ENCODE measurements around the gene NT5C3B. TPM values are rescaled to one million over a fixed set of nuclear protein-coding genes. Genes with fewer than 3 reads are reported as not detected.

NT5C3B gene
- total RNA-seq, 1 experiment from 2014 or later = 48.8 TPM

DNA sequence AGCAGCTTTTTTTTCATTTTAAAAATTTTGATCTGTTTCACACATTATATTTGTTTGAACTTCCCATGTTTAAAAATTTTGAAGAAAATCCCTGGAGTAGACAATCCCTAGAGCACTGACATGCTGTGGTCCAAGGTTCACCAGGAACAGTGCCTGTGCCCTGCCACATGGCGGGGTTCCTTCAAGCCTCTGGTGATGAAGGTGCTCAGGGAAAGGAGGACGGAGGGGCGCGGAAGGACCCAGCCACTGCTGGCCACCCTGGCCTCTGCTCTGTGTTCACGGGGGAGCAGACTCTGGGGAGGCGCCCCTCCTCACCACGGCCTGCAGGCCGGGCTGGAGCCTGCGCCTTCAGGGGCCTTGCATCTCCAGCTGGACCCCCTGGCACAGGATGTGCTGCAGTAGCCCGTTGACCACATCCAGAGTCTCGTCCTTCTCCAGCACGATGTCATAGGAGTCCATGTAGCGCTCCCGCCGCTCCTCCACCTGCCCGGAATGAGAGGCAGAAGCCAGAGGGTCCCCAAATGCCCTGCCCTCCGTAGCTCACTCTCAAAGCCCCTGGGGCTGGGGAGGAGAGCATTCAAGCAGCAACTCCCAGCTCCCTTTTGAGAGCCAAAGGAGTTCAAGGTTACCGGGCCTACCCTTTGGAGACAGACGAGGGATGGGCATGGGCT lies 10.7 kb downstream of the NT5C3B start:
- no peak overlapping the region for H2AFZ ChIP-seq
- no peak overlapping the region for H3K4me2 ChIP-seq
- H4K20me1 ChIP-seq (ENCODE audit: insufficient read depth) = no peaks in the 10 kb centered on the region
- ChIA-PET CTCF (no interaction called here), POLR2A (ENCODE audit: unreplicated experiment) (no interaction called here)
- intact Hi-C loops (cut with micrococcal nuclease; ENCODE audit: unreplicated experiment) = no loop called here
- H3K27ac ChIP-seq = no peak overlapping the region
- BruUV-seq (replicated peaks) = no TSS peak
- no peaks in the 10 kb centered on the region for H3F3A ChIP-seq (ENCODE audit: insufficient read depth, low read depth)
- peaks cover 9% of the 10 kb centered on the region for H3K36me3 ChIP-seq (ENCODE audit: low read depth)
- no peaks in the 10 kb centered on the region for H3K27me3 ChIP-seq (ENCODE audit: insufficient read depth, low read depth)
- TF ChIP-seq EZH2 (IDR thresholded peaks at IDR 0.05; ENCODE audit: low read depth) (no peak), CTCF (conservative IDR thresholded peaks at IDR 0.05) (no peak)
- no peaks in the 10 kb centered on the region for H3K9me2 ChIP-seq (ENCODE audit: insufficient read depth)
- no peaks in the 10 kb centered on the region for H3K79me2 ChIP-seq (ENCODE audit: low read depth)
- no peak overlapping the region for H3K4me3 ChIP-seq
- no peaks in the 10 kb centered on the region for H3K4me1 ChIP-seq (replicated peaks; ENCODE audit: insufficient read depth)
- no peak for DNase-seq
- no peaks in the 10 kb centered on the region for H3K9me3 ChIP-seq (ENCODE audit: insufficient read depth, low read depth)

DNA sequence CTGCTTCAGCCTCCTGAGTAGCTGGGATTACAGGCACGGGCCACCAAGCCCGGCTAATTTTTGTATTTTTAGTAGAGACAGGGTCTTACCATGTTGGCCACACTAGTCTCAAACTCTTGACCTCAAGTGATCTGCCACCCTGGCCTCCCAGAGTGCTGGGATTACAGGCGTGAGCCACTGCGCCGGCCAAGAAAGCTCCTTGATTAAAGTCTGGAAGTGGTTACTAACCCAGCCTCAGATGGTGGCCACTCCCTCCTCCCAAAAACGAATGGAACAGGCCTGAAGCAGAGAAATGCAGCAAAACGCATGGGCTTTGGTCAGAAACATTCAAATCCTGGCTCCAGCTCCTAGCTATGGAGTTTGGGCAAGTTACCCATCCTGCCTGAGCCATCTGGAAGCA lies 11.9 kb downstream of the NT5C3B start:
- H3K36me3 ChIP-seq (ENCODE audit: low read depth) = peaks cover 4% of the 10 kb centered on the region; the same call in 1 of the 2 replicates
- H3K9me3 ChIP-seq (ENCODE audit: insufficient read depth, low read depth) = no peaks in the 10 kb centered on the region
- POLR2A ChIA-PET (ENCODE audit: unreplicated experiment) = interaction anchor here (0.6 kb wide), 1 partner anchor 78 kb away, joined by 3 read pairs; no protein-coding TSS in a partner anchor
- no peak overlapping the region for H3K4me3 ChIP-seq
- H4K20me1 ChIP-seq (ENCODE audit: insufficient read depth) = no peaks in the 10 kb centered on the region
- H3K4me2 ChIP-seq = no peak overlapping the region
- BruUV-seq (replicated peaks) = no TSS peak
- no peak overlapping the region for H3K27ac ChIP-seq
- no peaks in the 10 kb centered on the region; the same call in 1 of the 2 replicates for H3F3A ChIP-seq (ENCODE audit: insufficient read depth, low read depth)
- no peak overlapping the region for H2AFZ ChIP-seq
- TF ChIP-seq CTCF (conservative IDR thresholded peaks at IDR 0.05) = no peak
- TF ChIP-seq EZH2 (IDR thresholded peaks at IDR 0.05; ENCODE audit: low read depth) = no peak
- DNase-seq = no peak
- CTCF ChIA-PET = no interaction called here
- no peaks in the 10 kb centered on the region for H3K27me3 ChIP-seq (ENCODE audit: insufficient read depth, low read depth)
- H3K9me2 ChIP-seq (ENCODE audit: insufficient read depth) = no peaks in the 10 kb centered on the region
- intact Hi-C loops (cut with micrococcal nuclease; ENCODE audit: unreplicated experiment) = no loop called here
- no peaks in the 10 kb centered on the region for H3K4me1 ChIP-seq (replicated peaks; ENCODE audit: insufficient read depth)
- no peaks in the 10 kb centered on the region for H3K79me2 ChIP-seq (ENCODE audit: low read depth)

GRCh38 chr17:41823580-41823979 lies 12.5 kb downstream of the NT5C3B start:
- H3K27ac ChIP-seq = no peak overlapping the region
- DNase-seq = no peak
- H3K4me1 ChIP-seq (replicated peaks; ENCODE audit: insufficient read depth) = no peaks in the 10 kb centered on the region
- H3K4me2 ChIP-seq = no peak overlapping the region
- peaks cover 2% of the 10 kb centered on the region; the same call in 1 of the 2 replicates for H3K36me3 ChIP-seq (ENCODE audit: low read depth)
- no peaks in the 10 kb centered on the region for H4K20me1 ChIP-seq (ENCODE audit: insufficient read depth)
- intact Hi-C loops (cut with micrococcal nuclease; ENCODE audit: unreplicated experiment) = no loop called here
- no peaks in the 10 kb centered on the region for H3K27me3 ChIP-seq (ENCODE audit: insufficient read depth, low read depth)
- CTCF ChIA-PET = no interaction called here
- H3K4me3 ChIP-seq = no peak overlapping the region
- POLR2A ChIA-PET (ENCODE audit: unreplicated experiment) = interaction anchor here (0.6 kb wide), 1 partner anchor 79 kb away, joined by 3 read pairs; no protein-coding TSS in a partner anchor
- H3K79me2 ChIP-seq (ENCODE audit: low read depth) = no peaks in the 10 kb centered on the region
- TF ChIP-seq EZH2 (IDR thresholded peaks at IDR 0.05; ENCODE audit: low read depth) (no peak), CTCF (conservative IDR thresholded peaks at IDR 0.05) (no peak)
- BruUV-seq (replicated peaks) = no TSS peak
- H3K9me3 ChIP-seq (ENCODE audit: insufficient read depth, low read depth) = no peaks in the 10 kb centered on the region
- no peaks in the 10 kb centered on the region for H3K9me2 ChIP-seq (ENCODE audit: insufficient read depth)
- H3F3A ChIP-seq (ENCODE audit: insufficient read depth, low read depth) = no peaks in the 10 kb centered on the region; the same call in 1 of the 2 replicates
- no peak overlapping the region for H2AFZ ChIP-seq
